ENCODE results near the gene IL12B.
A peak's percentile ranks its signal among the peaks of the same experiment; 100 is the strongest.
"Not testable (repeated sequence)": the region's sequence is repeated elsewhere in the genome, so short reads cannot be mapped to it uniquely, and the experiment has no call there.

Gene IL12B

DNA sequence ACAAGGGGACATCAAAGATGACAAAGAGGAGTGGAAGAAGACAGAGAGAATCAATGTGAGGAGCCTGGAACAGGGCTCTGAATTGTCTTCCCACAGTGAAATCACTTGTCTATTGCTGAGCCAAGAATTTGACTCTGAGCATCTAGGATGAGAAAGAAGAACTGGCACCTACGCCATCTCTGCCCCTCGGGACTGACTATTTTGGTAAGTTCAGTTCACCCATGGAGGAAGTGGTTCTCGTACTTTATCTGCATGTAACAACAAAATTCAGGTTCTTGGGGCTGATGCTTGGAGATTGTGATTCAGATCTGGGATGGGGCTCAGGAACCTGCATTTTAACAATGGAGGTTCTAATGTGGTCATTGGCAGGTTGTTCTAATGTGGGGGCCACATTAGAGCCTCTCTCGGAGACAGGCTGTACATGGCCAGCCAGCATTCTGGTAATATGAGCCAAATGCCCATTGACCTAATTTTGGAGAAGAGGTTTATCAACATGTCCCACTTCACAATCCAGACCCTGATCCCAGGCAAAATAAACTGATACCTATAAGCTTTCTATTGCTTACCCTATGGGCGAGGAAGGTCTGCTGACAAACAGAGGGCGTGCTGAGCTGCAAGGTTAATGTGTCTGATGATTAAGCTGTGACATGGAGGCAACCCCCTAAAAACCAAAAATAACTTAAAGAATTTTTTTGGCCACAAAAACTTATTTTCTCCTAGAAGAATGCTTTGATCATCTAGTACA is 2.7 kb upstream of the IL12B start:
- no peak for DNase-seq (ENCODE audit: low spot score)

DNA sequence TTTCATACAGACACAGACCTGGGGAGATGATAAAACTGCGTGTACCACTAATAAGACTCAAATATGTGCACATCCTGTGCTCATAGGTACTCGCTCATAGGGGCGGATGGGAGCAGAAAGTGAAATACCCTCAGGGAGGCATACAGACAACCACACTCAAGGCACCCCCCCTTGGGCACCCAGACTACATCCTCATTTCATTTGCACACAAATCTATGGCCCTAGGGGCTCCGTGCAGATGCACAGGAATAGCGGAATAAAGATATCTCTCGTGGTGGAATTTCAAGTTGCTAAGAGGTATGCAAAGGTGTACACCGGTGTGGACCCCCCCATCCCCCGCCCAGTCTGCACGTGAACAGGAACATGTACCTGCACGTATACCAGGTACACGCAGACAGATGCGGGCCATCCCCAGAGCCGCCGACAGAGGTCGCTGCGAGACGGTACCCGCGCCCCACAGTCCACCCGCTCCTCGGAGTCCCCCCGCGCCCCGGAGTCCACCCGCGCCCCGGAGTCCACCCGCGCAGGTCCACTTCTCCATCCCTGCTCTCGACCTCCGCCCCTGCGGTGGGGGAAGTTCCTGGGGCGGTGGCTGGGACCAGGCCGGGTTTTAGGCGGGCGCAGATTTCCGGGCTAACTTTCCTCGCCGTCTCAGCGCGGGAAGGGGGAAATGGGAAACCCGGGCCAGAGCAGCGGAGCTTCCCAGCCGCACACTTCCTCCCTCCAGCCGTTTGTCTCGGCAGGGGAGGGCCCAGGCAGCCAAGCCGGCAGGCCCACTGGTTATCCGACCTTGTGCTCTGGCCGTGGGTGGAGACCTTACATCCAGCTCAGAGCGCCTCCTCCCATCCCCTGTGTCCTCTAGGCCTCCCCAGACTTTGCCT is 1.0 kb upstream of the IL12B start:
- DNase-seq (ENCODE audit: low spot score), result peak; percentile 86

DNA sequence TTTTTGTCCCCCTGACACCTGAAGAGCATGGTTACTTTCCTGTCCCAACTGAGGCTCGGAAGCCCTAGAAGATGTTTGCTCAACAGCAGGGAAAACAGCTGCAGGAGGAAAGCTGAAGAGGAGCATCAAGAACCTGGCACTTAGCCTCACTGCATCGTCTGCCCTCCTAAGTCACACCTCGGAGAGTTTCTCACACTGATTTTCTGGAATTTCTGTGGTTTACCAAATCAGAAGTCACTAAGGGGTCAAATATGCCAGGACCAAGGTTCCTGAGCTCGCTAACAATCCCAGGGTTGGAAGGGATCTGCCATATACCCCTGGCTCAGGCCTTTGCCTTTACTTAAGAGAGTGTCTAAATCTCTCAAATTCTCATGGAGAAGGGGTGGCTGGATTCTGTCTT is 5.3 kb downstream of the IL12B start:
- no peak for DNase-seq (ENCODE audit: low spot score)

DNA sequence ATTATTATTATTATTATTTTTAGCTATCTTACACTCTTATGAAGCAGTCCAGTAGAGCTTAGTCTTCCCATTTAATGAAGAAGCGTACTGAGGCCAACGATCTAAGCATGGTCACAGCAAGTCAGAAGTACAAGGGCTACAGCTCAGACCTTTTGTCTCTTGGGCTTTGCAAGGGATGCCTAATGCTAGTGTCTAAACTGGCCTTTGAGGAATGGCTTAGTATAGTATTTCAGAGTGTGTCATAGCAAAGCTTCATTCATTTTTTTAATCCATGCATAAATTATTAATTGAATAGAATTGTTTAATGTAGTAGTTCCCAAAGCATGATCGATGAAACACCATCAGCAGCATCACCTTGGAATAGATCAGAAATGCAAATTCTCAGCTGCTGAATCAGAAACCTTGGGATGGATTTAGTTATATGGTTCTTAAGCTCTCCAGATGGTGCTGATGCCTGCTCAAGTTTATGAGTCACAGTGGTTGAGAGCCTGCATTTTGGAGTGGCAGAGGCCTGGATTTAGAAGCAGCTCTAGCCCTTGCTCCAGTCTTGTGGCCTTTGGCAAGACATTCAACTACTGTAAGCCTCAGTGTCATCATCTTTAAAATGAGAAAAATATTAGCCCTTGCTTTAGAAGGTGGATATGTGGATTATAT is 6.1 kb downstream of the IL12B start:
- no peak for DNase-seq (ENCODE audit: low spot score)

DNA sequence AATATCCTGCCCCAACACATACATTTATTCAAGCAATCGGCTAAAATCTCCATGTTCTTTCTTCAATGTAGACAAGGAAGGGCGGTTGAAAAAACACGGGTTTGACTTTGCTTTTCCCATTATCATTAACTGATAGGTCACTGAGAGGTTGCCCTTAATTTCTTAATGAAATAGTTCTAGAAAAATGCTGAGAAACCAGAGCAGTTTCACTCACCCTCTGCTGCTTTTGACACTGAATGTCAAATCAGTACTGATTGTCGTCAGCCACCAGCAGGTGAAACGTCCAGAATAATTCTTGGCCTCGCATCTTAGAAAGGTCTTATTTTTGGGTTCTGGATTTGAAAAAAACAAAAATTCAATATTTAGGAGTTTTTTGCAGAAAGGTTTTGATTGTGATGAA is 8.1 kb downstream of the IL12B start:
- no peak for DNase-seq (ENCODE audit: low spot score)

DNA sequence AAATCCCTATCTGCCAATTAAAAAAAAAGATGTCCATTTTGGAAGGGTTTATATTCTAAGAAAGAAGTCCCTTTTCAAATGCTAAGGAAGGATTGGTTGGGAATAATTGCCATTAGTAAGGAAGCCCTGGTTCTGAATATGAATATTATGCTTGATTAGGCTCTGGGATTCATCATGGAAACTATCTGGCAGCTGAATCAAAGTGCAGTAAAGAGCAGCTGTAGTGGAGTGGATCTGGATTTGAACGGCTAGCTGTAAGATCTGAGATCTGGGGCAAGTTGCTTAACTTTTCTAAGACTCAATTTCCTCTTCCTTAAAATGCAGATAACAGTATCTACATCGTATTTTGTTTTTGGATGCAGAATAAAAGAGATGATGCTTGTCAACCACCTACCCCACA is 10.5 kb downstream of the IL12B start:
- no peak for DNase-seq (ENCODE audit: low spot score)

DNA sequence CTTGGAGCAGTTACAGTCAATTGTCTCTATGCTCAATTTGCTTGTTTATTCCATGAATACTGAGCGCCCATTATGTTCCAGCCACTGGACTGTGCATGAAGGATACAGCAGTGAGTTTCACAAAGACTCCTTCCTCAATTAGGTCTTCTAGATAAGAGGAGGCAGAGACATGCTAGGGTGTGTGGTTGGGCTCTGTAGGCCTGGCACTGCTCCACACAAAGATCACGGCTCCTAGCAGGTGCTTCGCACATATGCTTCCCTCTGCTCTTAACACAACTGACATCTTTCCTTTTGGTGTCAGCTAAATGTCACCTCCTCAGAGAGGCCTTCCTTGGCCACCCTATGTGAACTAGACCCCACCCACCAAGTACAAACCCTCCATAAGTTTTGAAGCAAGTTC is 10.9 kb downstream of the IL12B start:
- no peak for DNase-seq (ENCODE audit: low spot score)

DNA sequence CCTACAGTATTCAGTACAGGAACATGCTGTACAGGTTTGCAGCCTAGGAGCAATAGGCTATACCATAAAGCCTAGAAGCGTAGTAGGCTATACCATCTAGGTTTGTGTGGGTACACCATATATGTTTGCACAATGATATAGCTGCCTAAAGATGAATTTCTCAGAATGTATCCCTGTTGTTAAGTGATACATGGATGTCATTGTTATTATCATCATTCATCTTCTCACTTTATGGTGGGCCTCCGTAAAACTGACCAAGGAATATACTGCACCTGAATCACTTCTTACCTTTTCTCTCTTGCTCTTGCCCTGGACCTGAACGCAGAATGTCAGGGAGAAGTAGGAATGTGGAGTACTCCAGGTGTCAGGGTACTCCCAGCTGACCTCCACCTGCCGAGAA is 11.8 kb downstream of the IL12B start:
- no peak for DNase-seq (ENCODE audit: low spot score)

DNA sequence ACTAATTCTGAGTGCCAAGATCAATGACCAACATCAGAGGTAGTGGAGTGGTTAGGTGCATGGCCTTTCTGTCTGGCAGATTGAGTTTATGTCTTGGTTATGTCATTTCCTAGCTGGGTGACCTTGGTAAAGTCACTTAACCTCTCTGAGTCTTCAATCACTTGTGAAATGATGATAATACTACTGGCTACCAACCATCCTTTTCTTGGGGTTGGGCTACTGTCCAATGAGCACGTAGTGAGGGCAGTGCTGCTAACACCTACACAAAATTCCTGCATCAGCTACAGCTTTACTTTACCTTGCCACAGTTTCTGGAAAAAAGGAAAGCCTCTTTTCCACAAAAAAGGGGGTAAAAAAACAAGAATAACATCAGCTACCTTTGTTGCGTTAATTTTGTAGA is 12.4 kb downstream of the IL12B start:
- no peak for DNase-seq (ENCODE audit: low spot score)

DNA sequence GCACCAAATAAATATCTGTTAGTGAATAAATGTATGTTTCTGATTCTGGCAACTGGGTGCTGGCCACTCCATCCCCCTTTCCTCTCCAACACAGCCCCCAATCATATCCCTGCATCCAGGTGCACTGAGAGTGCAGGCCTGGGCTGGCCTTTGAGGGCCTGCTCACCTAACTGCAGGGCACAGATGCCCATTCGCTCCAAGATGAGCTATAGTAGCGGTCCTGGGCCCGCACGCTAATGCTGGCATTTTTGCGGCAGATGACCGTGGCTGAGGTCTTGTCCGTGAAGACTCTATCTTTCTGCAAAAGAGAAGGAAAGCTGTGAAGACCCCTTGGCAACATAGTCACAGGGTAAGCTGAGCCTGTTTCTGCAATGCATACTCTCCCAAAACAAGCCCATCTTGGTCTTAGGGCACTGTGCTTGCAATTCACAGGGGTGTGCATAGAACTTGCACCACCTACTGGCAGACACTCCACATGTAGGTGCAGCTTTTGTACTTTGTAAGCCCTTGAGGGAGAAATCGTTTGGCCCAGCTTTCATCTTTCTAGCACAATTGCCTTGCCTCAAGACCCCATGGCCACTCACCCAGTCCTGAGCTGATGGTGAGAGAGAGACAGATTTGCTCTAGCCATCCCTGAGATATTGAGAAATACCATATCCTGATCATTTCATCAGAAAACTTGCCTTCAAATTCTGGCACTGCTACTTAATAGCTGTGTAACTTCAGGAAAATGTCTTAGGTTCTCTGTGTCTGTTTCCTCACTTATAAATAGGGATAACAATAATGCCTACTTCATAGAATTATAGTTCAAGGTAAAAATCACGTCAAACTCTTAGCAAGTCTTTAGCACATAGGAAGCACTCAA is 13.5 kb downstream of the IL12B start:
- peak; percentile 62 for DNase-seq (ENCODE audit: low spot score)

DNA sequence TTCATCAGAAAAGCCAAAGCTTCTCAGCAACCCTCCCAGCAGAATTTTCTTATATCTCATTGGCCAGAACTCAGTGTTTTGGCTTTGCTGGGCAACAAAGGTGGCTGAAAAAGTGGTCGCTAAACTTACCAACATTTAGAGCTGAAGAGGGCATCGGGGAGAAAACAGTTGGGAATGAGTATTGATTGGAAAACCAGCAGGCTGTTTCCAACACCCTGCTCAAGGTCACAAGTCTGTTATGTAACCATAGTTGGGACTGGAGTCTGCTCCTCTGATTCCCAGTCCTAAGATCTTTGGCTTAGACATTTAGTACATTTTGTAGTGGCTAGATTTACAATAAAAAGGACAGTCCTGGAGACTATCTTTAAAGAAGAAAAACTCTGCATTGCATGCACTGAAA is 17.1 kb downstream of the IL12B start:
- DNase-seq (ENCODE audit: low spot score), result no peak

DNA sequence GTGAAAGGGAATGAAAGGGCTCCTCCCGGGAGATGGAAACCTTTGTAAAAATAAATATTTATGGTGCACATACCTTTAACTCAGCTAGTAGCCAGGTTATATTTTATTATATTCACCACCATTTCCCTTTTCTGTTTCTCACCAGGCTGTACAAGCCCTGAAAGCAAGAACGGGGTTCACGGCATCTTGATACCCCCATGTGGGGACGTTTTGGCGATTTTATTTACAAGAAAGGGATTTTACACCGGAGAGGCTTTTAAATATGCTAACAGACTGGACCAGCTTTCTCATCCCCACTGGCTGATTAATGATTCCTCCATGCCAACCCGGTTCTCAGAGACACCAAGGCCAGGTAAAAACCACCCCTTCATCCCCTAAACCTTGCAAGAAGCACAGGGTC is 19.2 kb downstream of the IL12B start:
- no peak for DNase-seq (ENCODE audit: low spot score)

DNA sequence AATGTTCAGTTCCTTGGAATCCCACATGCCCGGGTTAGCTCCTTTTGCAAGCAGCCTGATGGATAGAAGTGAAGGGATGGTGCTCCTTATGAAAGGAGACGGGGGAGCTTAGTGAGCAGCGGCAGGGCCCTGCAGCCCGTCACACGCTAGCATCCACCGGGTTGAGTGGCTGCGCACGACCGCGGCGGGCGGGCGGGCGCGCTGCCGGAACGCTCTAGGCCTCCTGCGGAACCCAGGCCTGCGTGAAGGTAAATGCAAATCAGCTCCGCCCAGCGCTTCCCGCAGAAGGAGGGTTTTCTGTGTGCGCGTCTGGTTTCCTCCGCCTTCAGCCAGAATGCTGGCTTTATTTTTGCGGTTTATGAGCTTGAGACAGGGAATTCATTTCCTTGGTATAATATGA is 19.8 kb downstream of the IL12B start:
- DNase-seq (ENCODE audit: low spot score), result peak; percentile 58

DNA sequence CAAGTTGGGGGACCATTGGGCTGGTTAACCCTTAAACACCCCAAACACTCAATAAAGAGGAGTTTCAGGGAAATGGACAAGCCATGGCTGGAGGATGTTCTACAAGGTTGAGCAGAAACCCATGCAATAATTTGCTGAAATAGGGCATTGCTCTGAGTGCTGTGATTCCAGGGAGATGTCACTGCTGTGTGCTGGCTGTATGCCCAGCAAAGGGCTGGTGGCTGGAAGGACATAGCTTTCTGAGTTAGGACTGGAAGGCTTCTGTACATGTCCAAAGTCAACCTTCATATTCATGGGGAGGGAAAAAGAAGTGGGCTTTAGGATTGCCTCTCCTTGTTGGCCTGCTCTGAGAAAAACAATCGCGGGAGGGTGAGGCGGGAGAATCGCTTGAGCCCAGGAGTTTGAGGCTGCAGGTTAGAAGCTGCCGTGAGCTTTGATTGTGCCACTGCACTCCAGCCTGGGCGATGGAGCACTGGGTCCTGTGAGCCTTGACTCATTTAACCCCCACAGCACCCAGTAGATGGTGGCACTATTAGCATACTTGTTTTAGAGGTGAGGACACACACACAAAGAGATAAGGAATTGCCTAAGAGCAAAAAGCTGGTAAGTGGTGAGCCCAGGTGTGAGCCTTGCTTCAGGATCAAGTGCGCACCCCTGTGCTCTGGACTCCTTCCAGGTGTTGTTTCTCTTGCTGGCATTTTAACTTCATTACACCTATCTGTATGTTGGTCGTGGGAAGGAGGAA is 20.4 kb downstream of the IL12B start:
- no peak for DNase-seq (ENCODE audit: low spot score)

DNA sequence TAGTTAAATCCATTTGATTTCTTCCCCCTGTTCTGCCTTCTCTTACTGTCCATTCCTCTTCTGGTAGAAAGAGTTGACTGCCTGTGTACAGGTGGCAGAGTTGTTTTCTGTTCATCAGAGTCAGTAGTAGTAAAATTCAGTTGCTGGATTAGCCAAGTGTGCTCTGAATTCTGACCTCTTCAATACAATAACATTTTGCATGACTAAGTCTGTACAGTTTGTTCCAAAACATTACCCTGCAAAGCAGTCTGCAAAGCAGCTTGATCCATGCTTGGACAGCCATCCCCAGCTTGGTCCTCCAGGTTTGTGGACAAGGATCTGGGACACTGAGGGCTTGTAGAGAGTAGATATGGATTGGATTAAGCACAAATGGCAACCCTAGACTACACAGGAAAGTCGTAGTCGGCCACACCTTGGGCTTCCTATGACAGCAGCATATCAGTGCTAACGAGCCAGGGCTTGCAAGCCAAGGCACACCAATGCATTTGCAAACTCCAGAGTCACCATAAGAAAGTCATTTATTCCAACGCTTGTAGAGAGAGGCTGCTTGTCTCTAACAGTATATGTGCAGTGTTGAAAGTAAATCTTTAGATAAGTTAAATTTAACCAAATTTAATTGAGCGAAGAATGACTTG is 25.2 kb downstream of the IL12B start:
- DNase-seq (ENCODE audit: low spot score), result no peak

DNA sequence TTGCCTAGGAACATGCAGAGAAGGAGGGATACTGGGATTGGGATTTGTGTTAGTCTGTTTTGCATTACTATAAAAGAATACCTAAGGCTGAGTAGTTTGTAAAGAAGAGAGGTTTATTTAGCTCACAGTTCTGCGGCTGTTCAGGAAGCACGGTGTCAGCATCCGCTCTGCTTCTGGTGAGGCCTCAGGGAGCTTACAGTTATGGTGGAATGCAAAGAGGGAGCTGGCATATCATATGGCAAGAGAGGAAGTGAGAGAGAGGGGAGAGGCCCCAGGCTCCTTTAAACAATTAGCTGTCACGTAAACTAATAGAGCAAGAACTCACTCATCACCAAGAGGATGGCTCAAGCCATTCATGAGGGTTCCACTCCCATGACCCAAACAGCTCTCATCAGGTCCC is 27.0 kb downstream of the IL12B start:
- DNase-seq (ENCODE audit: low spot score), result no peak

DNA sequence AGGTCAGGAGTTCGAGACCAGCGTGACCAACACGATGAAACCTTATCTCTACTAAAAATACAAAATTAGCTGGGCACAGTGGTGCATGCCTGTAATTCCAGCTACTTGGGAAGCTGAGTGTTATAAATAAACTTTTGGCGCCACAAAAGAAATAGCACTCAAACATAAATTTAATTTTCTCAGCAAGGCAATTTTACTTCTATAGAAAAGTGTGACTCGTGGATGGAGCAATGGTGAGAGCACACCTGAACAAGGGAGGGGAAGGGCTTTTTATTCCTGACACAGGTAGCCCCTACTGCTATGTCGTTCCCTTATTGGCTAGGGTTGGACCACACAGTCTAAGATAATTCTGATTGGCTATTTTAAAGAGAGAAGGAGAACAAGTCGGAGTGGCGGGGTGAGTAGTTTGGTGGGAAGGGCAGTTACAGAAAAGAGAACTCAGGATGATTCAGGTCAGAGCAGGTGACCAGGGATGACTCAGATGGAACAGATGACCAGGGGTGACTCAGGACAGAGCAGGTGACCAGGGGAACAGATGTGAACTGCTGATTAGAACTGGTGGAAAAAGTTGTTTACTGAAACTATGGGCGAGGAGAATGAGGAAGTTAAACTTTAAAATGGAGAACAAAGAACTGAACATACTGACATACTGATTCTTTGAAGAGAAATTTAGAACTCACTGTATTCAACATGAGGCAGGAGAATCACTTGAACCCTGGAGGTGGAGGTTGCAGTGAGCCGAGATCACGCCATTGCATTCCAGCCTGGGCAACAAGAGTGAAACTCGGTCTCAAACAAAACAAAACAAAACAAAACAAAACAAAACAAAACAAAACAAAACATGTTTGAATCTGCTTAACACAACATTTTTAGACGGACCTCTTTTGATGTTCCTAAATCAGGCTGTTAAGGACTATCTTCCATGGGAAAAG is 28.1 kb downstream of the IL12B start:
- DNase-seq (ENCODE audit: low spot score), result not testable (repeated sequence)

DNA sequence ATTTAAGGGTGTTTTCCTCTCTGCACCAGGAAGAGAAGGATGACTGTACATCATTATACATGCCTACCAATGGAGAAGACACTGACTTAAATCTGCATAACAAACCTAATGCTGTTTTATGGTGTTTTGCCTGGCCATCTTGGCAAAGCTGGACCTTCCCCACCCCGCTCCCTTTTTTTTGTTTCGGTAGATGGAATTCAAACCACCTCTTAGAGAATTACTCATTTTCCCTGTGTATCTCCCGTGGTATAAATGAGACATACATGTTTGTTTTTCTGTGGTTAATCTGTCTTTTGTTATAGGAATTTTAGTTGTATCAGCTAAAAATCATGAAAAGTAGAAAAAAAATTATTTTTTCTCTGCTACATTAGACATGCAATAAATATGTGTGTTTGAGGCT is 28.8 kb downstream of the IL12B start:
- no peak for DNase-seq (ENCODE audit: low spot score)

DNA sequence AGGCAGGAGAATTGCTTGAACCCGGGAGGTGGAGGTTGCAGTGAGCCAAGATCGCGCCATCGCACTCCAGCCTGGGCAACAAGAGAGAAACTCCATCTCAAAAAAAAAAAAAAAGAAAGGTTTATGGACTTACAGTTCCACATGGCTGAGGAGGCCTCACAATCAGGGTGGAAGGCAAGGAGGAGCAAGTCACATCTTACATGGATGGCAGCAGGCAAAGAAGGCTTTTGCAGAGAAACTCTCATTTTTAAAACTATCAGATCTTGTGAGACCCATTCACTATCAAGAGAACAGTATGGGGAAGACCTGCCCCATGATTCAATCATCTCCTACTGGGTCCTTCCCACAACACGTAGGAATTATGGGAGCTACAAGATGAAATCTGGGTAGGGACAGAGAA is 33.0 kb downstream of the IL12B start:
- DNase-seq (ENCODE audit: low spot score), result not testable (repeated sequence)

DNA sequence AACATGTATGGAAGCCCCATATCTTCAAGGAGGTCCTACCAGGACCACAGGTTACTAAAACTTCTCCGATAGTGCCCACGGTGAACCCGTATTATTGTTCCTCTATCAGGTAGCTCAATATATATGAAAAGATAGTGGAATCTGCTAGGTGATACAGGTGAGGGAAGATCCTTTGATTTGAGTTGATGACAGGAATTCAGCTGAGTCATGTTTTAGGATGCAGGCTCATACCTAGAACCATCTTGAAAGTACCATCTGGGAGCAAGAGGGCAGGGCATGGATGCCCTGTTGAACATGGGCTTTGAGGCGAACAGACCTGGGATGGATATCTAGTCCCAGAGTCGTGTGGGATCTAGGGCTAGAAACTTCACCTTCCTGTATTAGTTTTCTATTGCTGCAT is 35.4 kb downstream of the IL12B start:
- DNase-seq (ENCODE audit: low spot score), result no peak

Measured in iPS-NIHi11 (cell line).